C4-2B (cell line): ENCODE data around the gene MYL12B.

Experiments
- H3K27ac ChIP-seq: fragments of 450-650 bp; 2 replicates; pipeline ENCODE4 v1.5.1; 2017
- CTCF ChIP-seq: fragments of 450-650 bp; conservative IDR thresholded peaks from 2 replicates; pipeline ENCODE4 v1.5.1; 2017; ENCODE audit warnings: mild to moderate bottlenecking
- ZFX ChIP-seq: fragments of 450-650 bp; IDR thresholded peaks from 2 replicates; pipeline ENCODE4 v1.6.1; 2017

The MYL12B gene

GRCh38 chr18:3261373-3262233 lies at the start of gene MYL12B:
Gene MYL12B (plus strand): TSS chr18:3262133. CDS start chr18:3272899, 10,766 bp downstream.
- peak within 1 kb of the TSS; percentile 96 for H3K27ac ChIP-seq
- TF ChIP-seq CTCF, result no peak; the same call in 1 of the 2 replicates
- peak; percentile 89 for TF ChIP-seq ZFX

- TF ChIP-seq ZFX (no peak), CTCF (no peak)
Observed at GRCh38 chr18:3212657-3213056, 49.3 kb upstream of the MYL12B start.

GRCh38 chr18:3213300-3214059 lies 48.5 kb upstream of the MYL12B start:
- TF ChIP-seq CTCF, result no peak
- TF ChIP-seq ZFX, result no peak
- no peak overlapping the region for H3K27ac ChIP-seq

More at GRCh38 chr18:3212657-3213056, 49.3 kb upstream of the MYL12B start:
- H3K27ac ChIP-seq, result no peak overlapping the region

GRCh38 chr18:3214855-3215637 lies 46.9 kb upstream of the MYL12B start:
- no peak for TF ChIP-seq ZFX
- TF ChIP-seq CTCF, result no peak
- no peak overlapping the region for H3K27ac ChIP-seq

- TF ChIP-seq ZFX (no peak), CTCF (no peak)
- H3K27ac ChIP-seq, result no peak overlapping the region
Observed at GRCh38 chr18:3216987-3217386, 44.9 kb upstream of the MYL12B start.

- H3K27ac ChIP-seq, result no peak overlapping the region
- no peak for TF ChIP-seq ZFX
- TF ChIP-seq CTCF, result no peak
Observed at GRCh38 chr18:3217948-3218647, 43.8 kb upstream of the MYL12B start.
